Transverse colon (tissue), 3 donors: ENCODE measurements around the gene ROS1.

Experiments used
- POLR2A ChIP-seq: fragments of 450-650 bp; IDR thresholded peaks from one replicate; pipeline ENCODE4 v1.6.1; 2016; ENCODE audit warnings: antibody characterized with exemption, mild to moderate bottlenecking, moderate library complexity
- TF ChIP-seq, protein P1 (sequence below), 5 experiments: fragments of 200-600 bp in 3 of 5; fragments of 450-650 bp in 2 of 5; sonication (generic) in 3 of 5; IDR thresholded peaks; 1 replicate in 2 of 5; 2 replicates in 3 of 5; pipeline ENCODE4 v1.5.1; 2016 to 2017; ENCODE audit warnings: antibody characterized with exemption in 5 of 5, inconsistent platforms in 3 of 5, mild to moderate bottlenecking in 2 of 5, moderate library complexity in 1 of 5

DNA sequence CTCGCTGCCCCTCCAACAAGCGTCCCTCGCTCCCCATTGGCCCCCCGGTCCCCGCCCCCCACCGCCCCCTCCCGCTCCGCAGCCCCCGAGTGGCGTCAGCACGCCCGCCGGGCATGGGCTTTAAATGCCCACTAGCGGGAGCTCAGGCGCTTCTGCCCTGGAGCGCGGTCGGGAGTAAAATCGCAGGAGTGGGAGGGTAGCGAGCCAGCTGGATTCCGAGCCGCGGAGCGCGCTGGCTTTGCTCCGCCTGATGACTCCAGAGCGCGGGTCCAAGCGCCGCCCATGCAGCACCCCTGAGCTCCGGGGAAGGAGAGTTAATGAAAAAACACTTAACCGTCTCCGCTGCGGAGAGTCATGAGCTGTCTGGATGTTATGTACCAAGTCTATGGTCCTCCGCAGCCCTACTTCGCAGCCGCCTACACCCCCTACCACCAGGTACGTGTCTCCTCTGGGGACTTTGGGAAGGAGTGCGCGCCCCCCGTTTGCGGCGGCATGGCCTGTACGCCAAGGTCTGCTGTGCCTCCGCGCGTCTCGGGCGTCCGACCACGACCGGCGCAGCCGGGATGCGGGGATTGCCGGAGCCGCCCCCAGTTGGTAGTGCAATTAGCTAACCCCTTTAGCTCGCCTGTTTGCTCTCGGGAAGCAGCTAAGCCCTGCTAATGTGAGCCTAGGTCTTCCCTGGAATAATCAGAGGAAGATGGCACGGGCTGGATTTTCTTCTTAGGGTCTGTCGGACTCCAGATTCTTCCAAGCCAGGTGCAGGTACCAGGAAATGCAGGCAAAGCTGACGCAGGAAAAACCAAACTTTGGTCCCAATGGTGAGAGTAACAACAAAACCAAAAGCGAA lies 160.1 kb downstream of the ROS1 start, which contains the start of gene VGLL2:
- no peak for TF ChIP-seq POLR2A
- TF ChIP-seq, protein P1, sequence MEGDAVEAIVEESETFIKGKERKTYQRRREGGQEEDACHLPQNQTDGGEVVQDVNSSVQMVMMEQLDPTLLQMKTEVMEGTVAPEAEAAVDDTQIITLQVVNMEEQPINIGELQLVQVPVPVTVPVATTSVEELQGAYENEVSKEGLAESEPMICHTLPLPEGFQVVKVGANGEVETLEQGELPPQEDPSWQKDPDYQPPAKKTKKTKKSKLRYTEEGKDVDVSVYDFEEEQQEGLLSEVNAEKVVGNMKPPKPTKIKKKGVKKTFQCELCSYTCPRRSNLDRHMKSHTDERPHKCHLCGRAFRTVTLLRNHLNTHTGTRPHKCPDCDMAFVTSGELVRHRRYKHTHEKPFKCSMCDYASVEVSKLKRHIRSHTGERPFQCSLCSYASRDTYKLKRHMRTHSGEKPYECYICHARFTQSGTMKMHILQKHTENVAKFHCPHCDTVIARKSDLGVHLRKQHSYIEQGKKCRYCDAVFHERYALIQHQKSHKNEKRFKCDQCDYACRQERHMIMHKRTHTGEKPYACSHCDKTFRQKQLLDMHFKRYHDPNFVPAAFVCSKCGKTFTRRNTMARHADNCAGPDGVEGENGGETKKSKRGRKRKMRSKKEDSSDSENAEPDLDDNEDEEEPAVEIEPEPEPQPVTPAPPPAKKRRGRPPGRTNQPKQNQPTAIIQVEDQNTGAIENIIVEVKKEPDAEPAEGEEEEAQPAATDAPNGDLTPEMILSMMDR (IDR thresholded peaks at IDR 0.05) = no peak
